PFSK-1 (cell line): Measurements from ENCODE around the gene HARS2.

Source experiments
- POLR2AphosphoS5 ChIP-seq: IDR thresholded peaks from 2 replicates; pipeline ENCODE4 v1.6.1; 2012; ENCODE audit warnings: low read depth, mild to moderate bottlenecking, control low read depth, low read length, moderate library complexity
- SIN3A ChIP-seq: IDR thresholded peaks from 2 replicates; pipeline ENCODE4 v1.6.1; 2012; ENCODE audit warnings: mild to moderate bottlenecking, low read length, moderate library complexity, borderline replicate concordance; ENCODE audit not compliant: insufficient read depth
- TAF1 ChIP-seq: IDR thresholded peaks from 2 replicates; pipeline ENCODE4 v1.6.1; 2012; ENCODE audit warnings: low read length, control low read depth, borderline replicate concordance; ENCODE audit not compliant: insufficient read depth
- TF ChIP-seq, protein P1 (sequence below), 2 experiments: IDR thresholded peaks; 2 replicates each; pipeline versions ENCODE4 v1.6.1 to v1.8.0; 2011 to 2012; ENCODE audit warnings: low read depth in 2 of 2, low read length in 2 of 2, control low read depth in 1 of 2, inconsistent platforms in 1 of 2, mild to moderate bottlenecking in 1 of 2, moderate library complexity in 1 of 2; ENCODE audit not compliant: insufficient read depth in 1 of 2

DNA sequence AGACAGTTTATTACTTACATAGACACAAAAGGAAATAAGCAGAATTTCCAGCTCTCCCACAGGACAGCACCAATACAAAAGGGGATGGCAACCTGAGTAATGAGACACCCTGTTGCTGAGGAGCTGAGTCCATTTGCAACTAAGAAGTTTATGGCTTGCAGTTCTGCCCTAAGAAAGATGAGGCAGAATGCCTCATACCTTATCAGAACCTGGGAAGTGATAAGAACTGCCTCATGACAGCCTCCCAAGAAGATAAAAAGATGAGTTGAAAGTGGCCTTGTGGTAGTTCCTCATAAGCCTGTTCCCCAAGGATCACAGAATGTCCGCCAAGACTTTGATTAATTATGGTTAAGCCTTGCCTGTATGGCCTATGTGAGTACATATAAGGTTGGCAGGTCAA is 50.7 kb downstream of the HARS2 start:
- TF ChIP-seq POLR2AphosphoS5 (no peak), TAF1 (no peak), SIN3A (no peak)
- TF ChIP-seq, protein P1, sequence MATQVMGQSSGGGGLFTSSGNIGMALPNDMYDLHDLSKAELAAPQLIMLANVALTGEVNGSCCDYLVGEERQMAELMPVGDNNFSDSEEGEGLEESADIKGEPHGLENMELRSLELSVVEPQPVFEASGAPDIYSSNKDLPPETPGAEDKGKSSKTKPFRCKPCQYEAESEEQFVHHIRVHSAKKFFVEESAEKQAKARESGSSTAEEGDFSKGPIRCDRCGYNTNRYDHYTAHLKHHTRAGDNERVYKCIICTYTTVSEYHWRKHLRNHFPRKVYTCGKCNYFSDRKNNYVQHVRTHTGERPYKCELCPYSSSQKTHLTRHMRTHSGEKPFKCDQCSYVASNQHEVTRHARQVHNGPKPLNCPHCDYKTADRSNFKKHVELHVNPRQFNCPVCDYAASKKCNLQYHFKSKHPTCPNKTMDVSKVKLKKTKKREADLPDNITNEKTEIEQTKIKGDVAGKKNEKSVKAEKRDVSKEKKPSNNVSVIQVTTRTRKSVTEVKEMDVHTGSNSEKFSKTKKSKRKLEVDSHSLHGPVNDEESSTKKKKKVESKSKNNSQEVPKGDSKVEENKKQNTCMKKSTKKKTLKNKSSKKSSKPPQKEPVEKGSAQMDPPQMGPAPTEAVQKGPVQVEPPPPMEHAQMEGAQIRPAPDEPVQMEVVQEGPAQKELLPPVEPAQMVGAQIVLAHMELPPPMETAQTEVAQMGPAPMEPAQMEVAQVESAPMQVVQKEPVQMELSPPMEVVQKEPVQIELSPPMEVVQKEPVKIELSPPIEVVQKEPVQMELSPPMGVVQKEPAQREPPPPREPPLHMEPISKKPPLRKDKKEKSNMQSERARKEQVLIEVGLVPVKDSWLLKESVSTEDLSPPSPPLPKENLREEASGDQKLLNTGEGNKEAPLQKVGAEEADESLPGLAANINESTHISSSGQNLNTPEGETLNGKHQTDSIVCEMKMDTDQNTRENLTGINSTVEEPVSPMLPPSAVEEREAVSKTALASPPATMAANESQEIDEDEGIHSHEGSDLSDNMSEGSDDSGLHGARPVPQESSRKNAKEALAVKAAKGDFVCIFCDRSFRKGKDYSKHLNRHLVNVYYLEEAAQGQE (IDR thresholded peaks at IDR 0.05; ENCODE audit: insufficient read depth in 1 of 2, low read depth in 2 of 2, low read length in 2 of 2) = no peak
